GM19099 (cell line): Measurements from ENCODE around the gene MAMDC4.

Source experiments
- POLR2A ChIP-seq: IDR thresholded peaks from 3 replicates; pipeline ENCODE4 v1.6.1; 2011; ENCODE audit warnings: low read depth; ENCODE audit not compliant: insufficient read length; ENCODE audit errors: extremely low read depth

The MAMDC4 gene

GRCh38 chr9:136851941-136852663 is at the start of gene MAMDC4:
Gene MAMDC4 (plus strand): TSS chr9:136852346. CDS start chr9:136852417, 71 bp downstream.
- no peak for TF ChIP-seq POLR2A

- no peak for TF ChIP-seq POLR2A
Measured at GRCh38 chr9:136803551-136804508, 48.3 kb upstream of the MAMDC4 start.

DNA sequence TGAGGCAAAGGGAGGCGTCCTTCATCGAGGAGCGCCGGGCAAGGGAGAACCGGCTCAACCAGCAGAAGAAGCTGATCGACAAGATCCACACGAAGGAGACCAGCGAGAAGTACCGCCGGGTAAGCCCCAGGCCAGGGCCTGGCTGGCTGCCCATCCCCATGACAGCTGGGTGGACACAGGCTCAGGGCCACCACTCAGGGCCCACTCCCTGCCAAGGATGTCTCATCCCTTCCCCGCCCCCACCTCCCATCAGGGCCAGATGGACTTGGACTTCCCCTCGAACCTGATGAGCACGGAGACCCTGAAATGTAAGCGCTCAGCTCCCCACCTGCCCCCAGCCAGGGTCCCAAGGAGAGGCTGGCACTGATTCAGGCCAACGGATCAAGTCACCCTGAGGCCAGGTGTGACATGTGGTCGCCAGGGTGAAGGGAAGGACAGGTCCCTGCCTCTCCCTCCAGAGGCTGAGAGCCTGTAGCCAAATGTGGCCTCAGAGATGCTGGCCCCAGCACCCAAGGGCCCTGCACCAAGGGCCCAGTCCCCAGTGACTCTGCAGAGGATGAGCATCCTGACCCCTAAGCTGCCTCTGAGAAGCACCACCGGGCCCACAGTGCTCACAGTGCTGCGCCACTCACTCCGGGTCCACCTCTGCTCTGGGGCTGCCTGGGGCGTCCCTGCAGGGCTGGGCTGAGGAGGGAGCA is 47.5 kb upstream of the MAMDC4 start:
- no peak for TF ChIP-seq POLR2A

- TF ChIP-seq POLR2A, result no peak
Measured at GRCh38 chr9:136805207-136805740, 46.9 kb upstream of the MAMDC4 start.

DNA sequence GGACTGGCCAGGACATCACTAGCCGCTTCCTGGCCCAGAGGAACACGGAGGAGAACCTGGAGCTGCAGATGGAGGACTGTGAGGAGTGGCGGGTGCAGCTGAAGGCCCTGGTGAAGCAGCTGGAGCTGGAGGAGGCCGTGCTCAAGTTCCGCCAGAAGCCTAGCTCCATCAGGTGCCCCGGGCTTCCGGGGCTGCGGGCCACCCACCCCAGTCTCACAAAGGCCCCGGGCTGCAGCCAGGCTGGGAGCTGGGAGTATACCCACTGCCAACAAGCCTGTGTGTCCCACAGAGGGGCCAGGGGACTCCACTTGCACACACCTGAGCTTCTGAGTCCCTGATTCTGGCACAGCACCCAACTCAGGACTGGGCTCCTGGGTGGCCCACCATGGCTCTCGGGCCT is 46.1 kb upstream of the MAMDC4 start:
- no peak for TF ChIP-seq POLR2A

- no peak for TF ChIP-seq POLR2A
Measured at GRCh38 chr9:136806631-136807201, 45.4 kb upstream of the MAMDC4 start.

DNA sequence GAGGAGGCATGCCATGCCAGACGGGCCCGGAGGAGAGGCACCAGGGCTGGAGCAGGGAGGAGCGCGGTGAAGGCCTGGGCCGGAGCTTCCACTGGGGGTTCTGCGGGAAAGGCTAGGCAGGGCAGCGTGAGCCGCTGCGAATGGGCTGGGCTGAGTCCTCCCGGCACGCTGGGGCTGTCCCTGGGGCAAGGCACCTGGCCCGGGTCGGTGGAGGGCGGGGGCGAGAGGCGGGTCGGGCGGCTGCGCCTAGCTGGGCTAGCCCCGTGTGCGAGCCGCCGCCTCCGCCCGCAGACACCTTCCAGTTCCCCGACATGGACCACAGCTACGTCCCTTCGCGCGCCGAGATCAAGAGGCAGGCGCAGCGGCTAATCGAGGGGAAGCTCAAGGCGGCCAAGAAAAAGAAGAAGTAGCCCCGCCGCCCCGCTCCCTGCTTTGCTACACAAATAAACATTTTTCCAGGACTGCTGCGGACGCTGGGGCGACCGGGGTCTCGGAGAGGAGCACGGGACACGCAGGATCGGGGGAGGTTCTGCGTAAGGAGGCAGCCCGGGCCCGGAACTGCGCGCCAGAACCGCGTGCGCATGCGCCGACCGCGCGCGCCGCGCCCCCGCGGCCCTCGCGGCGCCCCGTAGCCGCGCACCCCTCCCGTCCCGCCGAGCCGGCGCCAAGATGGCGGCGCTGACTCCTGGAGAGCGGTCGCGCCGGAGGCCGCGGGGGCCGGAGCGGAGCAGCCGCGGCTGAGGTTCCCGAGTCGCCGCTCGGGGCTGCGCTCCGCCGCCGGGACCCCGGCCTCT is 44.7 kb upstream of the MAMDC4 start, which contains the start of gene RABL6:
TSS of gene RABL6 (plus strand) at position 668 of the 794 bp plus-strand sequence. CDS start 249 bp downstream, outside the sequence.
- TF ChIP-seq POLR2A, result peak; percentile 92

DNA sequence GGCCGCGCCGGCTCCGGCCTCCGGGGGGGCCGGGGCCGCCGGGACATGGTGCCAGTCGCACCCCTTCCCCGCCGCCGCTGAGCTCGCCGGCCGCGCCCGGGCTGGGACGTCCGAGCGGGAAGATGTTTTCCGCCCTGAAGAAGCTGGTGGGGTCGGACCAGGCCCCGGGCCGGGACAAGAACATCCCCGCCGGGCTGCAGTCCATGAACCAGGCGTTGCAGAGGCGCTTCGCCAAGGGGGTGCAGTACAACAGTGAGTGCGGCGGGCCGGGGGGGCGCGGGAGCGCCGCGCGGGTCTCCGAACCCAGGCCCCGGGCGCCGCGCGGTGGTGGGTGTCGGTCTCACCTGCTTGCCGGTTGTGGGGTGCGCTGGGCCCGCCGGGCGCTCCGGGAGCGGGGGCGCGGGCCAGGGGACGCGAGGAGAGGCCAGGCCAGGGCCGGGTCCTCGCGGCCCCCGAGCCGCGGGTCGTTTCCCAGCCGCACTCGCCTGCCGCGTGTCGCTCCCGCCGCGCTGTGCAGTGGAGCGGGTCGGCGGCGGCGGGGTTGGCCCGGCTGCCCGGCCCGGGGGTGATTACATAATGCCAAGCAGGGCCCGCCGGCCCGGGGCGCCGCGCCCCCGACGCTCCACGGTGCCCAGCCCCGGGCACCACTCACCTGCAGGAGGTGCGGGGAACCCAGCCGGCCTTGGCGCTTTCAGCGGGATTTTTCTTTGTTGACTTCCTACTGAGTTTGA is 43.9 kb upstream of the MAMDC4 start:
- TF ChIP-seq POLR2A, result no peak

DNA sequence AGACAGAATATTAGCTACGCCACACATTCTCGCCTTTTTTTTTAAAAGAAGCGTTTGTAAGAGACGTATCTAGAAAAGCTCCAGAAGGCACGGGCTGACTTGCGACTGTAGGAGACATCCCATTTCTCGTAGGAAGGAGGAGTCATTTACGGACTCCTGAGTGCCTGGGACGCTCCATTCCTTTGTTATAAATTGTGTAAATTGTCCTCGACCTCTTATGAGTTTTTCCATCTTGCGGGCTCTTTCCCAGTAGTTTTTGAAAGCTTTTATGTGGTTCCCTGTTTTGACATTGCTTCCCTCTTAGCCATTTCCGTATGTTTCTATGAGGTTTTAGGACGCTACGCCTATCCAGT is 43.4 kb upstream of the MAMDC4 start:
- TF ChIP-seq POLR2A, result no peak

DNA sequence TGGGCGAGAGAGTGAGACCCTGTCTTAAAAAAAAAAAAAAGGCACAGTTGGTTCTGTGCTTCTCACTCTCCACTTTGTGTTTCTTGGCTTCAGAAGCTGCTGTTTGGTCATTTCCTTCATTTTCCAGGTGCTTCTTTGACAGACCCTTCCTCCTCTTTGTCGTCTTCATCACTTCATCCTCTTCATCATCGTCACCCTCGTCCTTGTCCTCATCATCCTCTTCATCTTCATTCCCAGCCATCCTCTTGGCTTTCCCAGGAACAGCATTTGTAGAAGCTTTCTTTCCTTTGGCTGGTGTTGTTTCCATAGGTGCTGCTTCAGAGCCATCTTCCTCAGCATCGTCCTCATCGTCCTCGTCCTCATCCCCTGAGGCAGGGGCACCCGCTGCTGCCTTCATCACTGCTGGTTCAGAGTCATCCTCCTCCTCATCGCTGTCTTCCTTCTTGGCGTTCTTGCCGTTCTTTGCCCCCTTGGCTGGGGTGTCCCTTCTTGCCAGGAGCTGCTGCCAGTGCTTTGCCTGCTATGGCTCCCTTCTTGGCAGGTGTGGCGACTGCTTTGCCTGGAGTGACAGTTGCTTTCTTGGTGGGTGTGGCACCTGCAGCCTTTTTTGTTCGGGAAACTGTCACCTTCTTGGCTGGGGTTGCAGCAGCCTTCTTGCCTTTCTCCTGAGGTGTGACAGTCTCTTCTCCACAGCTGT is 37.3 kb upstream of the MAMDC4 start:
- no peak for TF ChIP-seq POLR2A

- TF ChIP-seq POLR2A, result no peak
Measured at GRCh38 chr9:136815422-136815782, 36.7 kb upstream of the MAMDC4 start.

- no peak for TF ChIP-seq POLR2A
Measured at GRCh38 chr9:136820971-136821825, 30.9 kb upstream of the MAMDC4 start.
